Nephron (organoid): ENCODE measurements around the gene GPR84.

Experiments used
- H3K27ac Mint-ChIP-seq, 3 experiments: 2 replicates each; pipeline ENCODE4 v1.8.0; 2020; ENCODE audit warnings: mixed read lengths in 3 of 3, mild to moderate bottlenecking in 2 of 3, moderate library complexity in 1 of 3
- H3K27me3 Mint-ChIP-seq: 2 replicates; pipeline ENCODE4 v1.8.0; 2021; ENCODE audit warnings: low read depth, mild to moderate bottlenecking, moderate library complexity, mixed read lengths
- H3K36me3 Mint-ChIP-seq: 2 replicates; pipeline ENCODE4 v1.8.0; 2020; ENCODE audit warnings: low read depth, mixed read lengths
- H3K4me1 Mint-ChIP-seq: 2 replicates; pipeline ENCODE4 v1.8.0; 2020; ENCODE audit warnings: mixed read lengths
- H3K4me3 Mint-ChIP-seq, 3 experiments: 2 replicates each; pipeline ENCODE4 v1.8.0; 2020; ENCODE audit warnings: mild to moderate bottlenecking in 3 of 3, mixed read lengths in 3 of 3, moderate library complexity in 2 of 3
- H3K9me3 Mint-ChIP-seq: 2 replicates; pipeline ENCODE4 v1.8.0; 2020; ENCODE audit warnings: mixed read lengths
- TF ChIP-seq, protein P1 (sequence below), 3 experiments: fragments of 200-600 bp; sonication (generic); IDR thresholded peaks; one replicate each; pipeline ENCODE4 v1.5.0; 2021; ENCODE audit warnings: antibody characterized with exemption in 3 of 3; ENCODE audit not compliant: unreplicated experiment in 3 of 3

Gene GPR84

DNA sequence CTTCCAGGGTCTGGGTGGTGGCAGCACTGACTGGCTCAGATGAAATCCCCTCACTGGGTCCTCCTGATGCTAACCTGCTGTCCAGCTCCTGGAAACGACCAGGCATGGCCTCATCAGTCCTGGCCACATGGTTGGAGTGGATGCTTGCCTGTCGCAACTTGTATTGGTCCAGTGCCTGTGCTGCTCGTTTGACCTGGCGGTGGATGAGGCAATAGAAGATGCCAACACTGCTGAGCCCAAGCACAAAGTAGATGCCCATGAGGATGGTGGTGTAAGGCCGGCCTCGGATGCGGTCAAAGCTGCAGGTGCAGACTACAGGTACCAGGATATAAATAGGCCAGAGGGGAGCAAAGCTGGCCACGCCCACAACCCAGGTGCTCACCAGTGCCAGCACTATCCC lies 1.2 kb downstream of the GPR84 start:
- Mint-ChIP-seq H3K4me3 (no peak overlapping the region), H3K4me1 (peaks cover 22% of the 10 kb centered on the region), H3K27ac (no peak overlapping the region), H3K27me3 (no peaks in the 10 kb centered on the region), H3K36me3 (no peaks in the 10 kb centered on the region), H3K9me3 (no peaks in the 10 kb centered on the region)
- TF ChIP-seq, protein P1, sequence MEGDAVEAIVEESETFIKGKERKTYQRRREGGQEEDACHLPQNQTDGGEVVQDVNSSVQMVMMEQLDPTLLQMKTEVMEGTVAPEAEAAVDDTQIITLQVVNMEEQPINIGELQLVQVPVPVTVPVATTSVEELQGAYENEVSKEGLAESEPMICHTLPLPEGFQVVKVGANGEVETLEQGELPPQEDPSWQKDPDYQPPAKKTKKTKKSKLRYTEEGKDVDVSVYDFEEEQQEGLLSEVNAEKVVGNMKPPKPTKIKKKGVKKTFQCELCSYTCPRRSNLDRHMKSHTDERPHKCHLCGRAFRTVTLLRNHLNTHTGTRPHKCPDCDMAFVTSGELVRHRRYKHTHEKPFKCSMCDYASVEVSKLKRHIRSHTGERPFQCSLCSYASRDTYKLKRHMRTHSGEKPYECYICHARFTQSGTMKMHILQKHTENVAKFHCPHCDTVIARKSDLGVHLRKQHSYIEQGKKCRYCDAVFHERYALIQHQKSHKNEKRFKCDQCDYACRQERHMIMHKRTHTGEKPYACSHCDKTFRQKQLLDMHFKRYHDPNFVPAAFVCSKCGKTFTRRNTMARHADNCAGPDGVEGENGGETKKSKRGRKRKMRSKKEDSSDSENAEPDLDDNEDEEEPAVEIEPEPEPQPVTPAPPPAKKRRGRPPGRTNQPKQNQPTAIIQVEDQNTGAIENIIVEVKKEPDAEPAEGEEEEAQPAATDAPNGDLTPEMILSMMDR (IDR thresholded peaks at IDR 0.05; ENCODE audit: unreplicated experiment in 3 of 3): no peak

DNA sequence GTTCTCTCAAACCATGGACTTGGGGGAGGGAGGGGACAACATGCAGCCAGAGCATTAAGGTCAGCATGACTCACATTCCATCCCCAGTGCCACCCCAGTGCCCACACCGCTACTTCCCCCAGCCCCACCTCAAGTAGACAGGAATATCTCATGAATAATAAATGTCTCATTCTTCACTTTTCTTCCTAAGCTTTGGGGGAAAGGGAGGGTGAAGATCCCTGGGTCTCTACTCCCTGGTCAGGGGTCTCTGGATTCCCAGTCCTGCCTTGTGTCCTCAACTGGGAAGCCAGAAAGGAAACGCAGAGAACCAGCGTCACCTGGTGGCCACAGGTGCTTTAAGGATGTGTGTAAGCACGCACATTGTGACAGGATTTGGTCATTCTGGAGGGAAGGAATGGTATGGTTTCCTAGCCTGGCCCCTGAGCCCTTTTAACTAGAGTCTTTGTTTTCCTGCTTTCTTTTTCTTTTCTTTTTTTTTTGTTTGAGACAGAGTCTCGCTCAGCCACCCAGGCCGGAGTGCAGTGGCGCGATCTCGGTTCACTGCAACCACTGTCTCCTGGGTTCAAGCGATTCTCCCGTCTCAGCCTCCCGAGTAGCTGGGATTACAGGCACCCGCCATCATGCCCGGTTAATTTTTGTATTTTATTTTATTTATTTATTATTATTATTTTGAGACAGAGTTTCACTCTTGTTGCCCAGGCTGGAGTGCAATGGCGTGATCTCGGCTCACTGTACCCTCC lies 3.4 kb downstream of the GPR84 start:
- H3K27me3 Mint-ChIP-seq: no peaks in the 10 kb centered on the region
- H3K4me1 Mint-ChIP-seq: peaks cover 9% of the 10 kb centered on the region
- no peaks in the 10 kb centered on the region for H3K36me3 Mint-ChIP-seq
- no peak overlapping the region for H3K27ac Mint-ChIP-seq
- TF ChIP-seq, protein P1 (IDR thresholded peaks at IDR 0.05; ENCODE audit: unreplicated experiment in 3 of 3): peak; percentile 88 to 95 (median 90)
- H3K9me3 Mint-ChIP-seq: no peaks in the 10 kb centered on the region
- H3K4me3 Mint-ChIP-seq: peak overlapping the region; percentile 47 to 62 (median 54)

DNA sequence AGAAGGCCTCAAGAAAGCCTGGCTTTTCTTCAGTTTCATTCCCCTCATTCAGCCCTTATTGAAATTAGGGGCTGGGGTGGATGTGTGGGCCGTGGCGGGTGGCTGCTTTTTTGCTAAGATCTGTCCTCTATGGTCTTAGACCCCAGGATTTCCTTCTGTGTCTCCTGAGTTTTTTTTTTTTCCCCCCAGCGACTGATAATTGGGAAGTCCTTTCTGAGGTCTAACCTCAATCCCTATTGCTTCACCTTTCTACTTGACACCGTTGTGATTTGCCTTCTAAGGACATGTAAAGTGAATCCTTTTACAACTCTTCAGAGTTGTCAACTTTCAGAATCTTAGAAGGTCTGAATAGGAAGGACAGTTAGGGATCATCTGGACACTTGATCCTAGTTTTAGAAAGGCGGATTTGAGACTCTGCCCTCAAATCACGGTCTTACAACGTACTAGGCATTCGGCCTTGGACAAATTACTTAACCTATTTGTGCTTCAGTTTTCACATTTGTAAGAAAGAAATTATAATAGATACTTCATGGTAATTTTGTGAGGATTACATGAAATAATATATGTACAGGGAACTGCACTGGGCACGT lies 4.4 kb downstream of the GPR84 start:
- Mint-ChIP-seq H3K9me3 (no peaks in the 10 kb centered on the region), H3K4me3 (no peak overlapping the region), H3K36me3 (no peaks in the 10 kb centered on the region), H3K27ac (no peak overlapping the region), H3K27me3 (peaks cover 1% of the 10 kb centered on the region), H3K4me1 (peaks cover 9% of the 10 kb centered on the region)
- TF ChIP-seq, protein P1 (IDR thresholded peaks at IDR 0.05; ENCODE audit: unreplicated experiment in 3 of 3): no peak

DNA sequence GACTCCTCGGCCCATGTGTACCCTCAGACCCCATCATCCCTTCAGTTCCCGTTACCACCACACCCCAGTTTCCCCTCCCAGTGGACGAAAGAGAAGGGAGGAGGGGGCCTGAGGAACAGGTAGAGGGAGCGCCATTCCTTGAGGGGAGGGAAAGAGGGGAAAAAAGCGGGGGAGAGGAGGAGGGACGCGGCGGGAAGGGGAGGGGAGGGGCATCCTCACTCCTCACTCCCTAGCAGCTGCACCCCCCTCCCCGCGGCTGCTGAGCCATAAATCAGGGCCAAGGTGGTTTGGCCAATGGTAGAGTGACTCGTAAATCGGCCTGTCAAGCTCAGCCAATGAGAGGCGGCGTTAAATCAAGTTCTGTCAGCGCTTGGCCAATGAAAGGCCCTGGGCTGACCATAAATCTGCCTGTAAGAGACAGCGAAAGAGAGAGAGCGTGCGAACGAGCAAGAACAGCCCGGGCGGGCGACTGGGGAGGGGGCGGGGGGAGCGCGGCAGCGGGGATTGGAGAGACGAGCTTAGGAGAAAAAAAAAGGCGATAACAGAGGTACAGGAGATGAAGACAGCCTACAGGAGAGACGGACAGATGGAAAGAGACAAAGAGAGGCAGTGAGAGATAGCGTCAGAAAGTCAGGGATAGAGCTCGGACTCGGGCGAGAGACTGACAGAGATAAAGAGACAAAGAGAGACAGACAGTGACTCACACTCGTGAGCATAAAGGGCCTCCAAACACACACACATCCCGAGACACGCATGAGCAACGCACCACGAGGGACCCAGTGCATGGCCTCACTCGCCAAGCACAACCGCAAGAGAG lies 5.1 kb downstream of the GPR84 start:
- H3K27ac Mint-ChIP-seq: no peak overlapping the region
- peaks cover 9% of the 10 kb centered on the region for H3K4me1 Mint-ChIP-seq
- H3K9me3 Mint-ChIP-seq: no peaks in the 10 kb centered on the region
- peaks cover 4% of the 10 kb centered on the region for H3K27me3 Mint-ChIP-seq
- TF ChIP-seq, protein P1 (IDR thresholded peaks at IDR 0.05; ENCODE audit: unreplicated experiment in 3 of 3): no peak
- H3K36me3 Mint-ChIP-seq: no peaks in the 10 kb centered on the region
- no peak overlapping the region for H3K4me3 Mint-ChIP-seq

DNA sequence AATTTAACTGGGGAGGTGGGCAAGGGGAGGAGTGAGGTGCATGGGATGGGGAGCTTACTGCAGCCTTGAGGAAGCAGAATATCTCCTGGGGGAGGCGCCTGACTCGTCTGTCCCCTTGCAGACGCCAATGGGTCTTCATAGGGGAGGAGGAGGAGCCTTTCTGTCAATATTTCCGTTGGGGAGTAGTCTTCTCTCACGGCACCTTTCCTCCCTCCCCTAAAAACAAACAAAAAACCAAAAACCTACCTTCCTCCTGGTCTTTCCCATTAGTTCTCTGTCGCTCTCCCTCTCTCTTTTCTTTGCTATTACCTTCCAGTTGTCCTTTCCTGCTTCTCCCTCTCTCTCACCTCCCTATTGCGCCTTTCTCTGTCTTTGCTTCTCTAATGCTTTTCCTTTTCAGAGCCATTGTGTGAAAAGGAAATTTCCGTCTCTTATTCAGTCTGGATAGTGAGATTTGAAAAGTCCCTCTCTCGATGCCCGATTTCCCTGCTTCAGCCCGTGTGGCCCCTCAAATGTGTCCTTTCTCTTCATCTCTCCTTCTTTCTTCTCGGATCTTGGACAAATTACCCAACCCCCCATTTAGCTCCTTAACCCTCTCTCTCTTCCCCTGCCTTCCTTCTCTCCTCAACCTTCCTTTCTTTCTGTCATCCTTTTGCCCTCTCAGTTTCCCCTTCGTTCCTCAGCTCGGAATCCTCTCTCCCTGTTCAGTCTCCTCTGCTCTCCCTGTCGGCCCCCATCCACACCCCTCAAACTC lies 5.9 kb downstream of the GPR84 start:
- peaks cover 4% of the 10 kb centered on the region for H3K27me3 Mint-ChIP-seq
- H3K27ac Mint-ChIP-seq: no peak overlapping the region
- TF ChIP-seq, protein P1 (IDR thresholded peaks at IDR 0.05; ENCODE audit: unreplicated experiment in 3 of 3): no peak
- H3K4me1 Mint-ChIP-seq: peaks cover 15% of the 10 kb centered on the region
- H3K36me3 Mint-ChIP-seq: no peaks in the 10 kb centered on the region
- H3K9me3 Mint-ChIP-seq: no peaks in the 10 kb centered on the region
- no peak overlapping the region for H3K4me3 Mint-ChIP-seq
